Ovary (tissue), 9 donors: Measurements from ENCODE around the gene CACNA2D1. TPM values are rescaled to one million over a fixed set of nuclear protein-coding genes. Genes with fewer than 3 reads are reported as not detected.

Experiments
- DNase-seq, 5 donors: peaks; one replicate each; pipeline ENCODE4 v3.0.0-alpha.2; 2019 to 2020
- H3K27ac ChIP-seq, 2 donors: fragments of 200-600 bp; one replicate each; pipeline versions ENCODE4 v1.5.1 to v1.8.0; 2019 to 2022
- H3K27me3 ChIP-seq: fragments of 200-600 bp; one replicate; pipeline ENCODE4 v1.8.0; 2022
- H3K36me3 ChIP-seq: fragments of 200-600 bp; sonication (generic); one replicate; pipeline ENCODE4 v1.5.1; 2019
- H3K4me1 ChIP-seq: one replicate; pipeline ENCODE4 v1.8.1; 2013; ENCODE audit warnings: mild to moderate bottlenecking, moderate library complexity; ENCODE audit not compliant: insufficient read depth
- H3K4me3 ChIP-seq: fragments of 200-600 bp; sonication (generic); one replicate; pipeline ENCODE4 v1.5.1; 2017
- H3K9me3 ChIP-seq, 2 donors: fragments of 200-600 bp in 1 of 2; sonication (generic) in 1 of 2; one replicate each; pipeline versions ENCODE4 v1.5.1 to v1.8.1; 2013 to 2019; ENCODE audit warnings: mild to moderate bottlenecking in 1 of 2, moderate library complexity in 1 of 2
- CTCF ChIP-seq, 3 donors: fragments of 450-650 bp in 2 of 3; fragments of 200-600 bp in 1 of 3; IDR thresholded peaks; one replicate each; pipeline versions ENCODE4 v1.5.1 to v1.8.0; 2016 to 2022; ENCODE audit warnings: antibody characterized with exemption in 3 of 3, mild to moderate bottlenecking in 1 of 3
- EP300 ChIP-seq: sonication (generic); formaldehyde crosslinking; IDR thresholded peaks from one replicate; pipeline ENCODE4 v1.6.1; 2017; ENCODE audit warnings: antibody characterized with exemption
- POLR2A ChIP-seq: fragments of 450-650 bp; IDR thresholded peaks from one replicate; pipeline ENCODE4 v1.6.1; 2017; ENCODE audit warnings: antibody characterized with exemption, mild to moderate bottlenecking, moderate library complexity
- WGBS, 3 donors: extraction: QIAGEN DNeasy Blood & Tissue Kit in 1 of 3; methylation state at CpG; one replicate each; pipeline versions ENCODE4 v1.1.5 to v1.1.7; 2013 to 2017; 5-methylcytosine and 5-hydroxymethylcytosine counted together
- intact Hi-C, 4 donors: fragments of 100-400 bp; cut with DNase I; formaldehyde crosslinking; loops; one replicate each; pipeline versions ENCODE4 v1.11.0 to v1.15.1; 2022 to 2023
- polyA plus RNA-seq, 2 donors: library from polyadenylated mRNA; stranded (reverse); fragments of 200-250 nt in 1 of 2; fragments of 350-450 nt in 1 of 2; fragmentation: Illumina TruSeq in 1 of 2; extraction: RNeasy Lipid Tissue Mini Kit (QIAGEN cat#74804) in 1 of 2; gene quantifications; one replicate each; pipeline ENCODE4 v1.2.3, GENCODE V29; 2013 to 2014
- total RNA-seq, 7 donors: library from RNA; depleted of rRNA in 2 of 7; stranded (reverse); fragments of >200 nt in 2 of 7; fragmentation: NEBNext Ultra II Directional in 3 of 7; extraction: Animal tissue kit (Norgen Biotek cat#: 25700) in 3 of 7; gene quantifications; one replicate each; pipeline versions ENCODE4 v1.1.0 to v1.2.4, GENCODE V29; 2016 to 2023
- donor health status: DM: no; HTN: no; CAD: no; lungs with moderate emphysema.
- donor health status: DM: no; HTN: no; CAD: no.
- donor health status: Bipolar disorder and iron deficiency.
- donor health status: DM: yes; HTN: yes; CAD: no.
- donor health status: DM: no; HTN: no; CAD: no.
- donor health status: DM: yes; HTN: yes; CAD: no.

CACNA2D1 gene
- total and polyA plus RNA-seq, 9 donors: 6.6 to 34.2 (median 18.8) TPM

GRCh38 chr7:82051601-82052000 lies 392.0 kb downstream of the CACNA2D1 start:
- no peaks in the 10 kb centered on the region for H3K9me3 ChIP-seq
- no peaks in the 10 kb centered on the region for H3K4me1 ChIP-seq
- TF ChIP-seq CTCF (IDR thresholded peaks at IDR 0.05) (no peak), EP300 (no peak), POLR2A (no peak)
- H3K4me3 ChIP-seq: no peak overlapping the region
- H3K27ac ChIP-seq: no peak overlapping the region
- WGBS, 3 donors: 54 to 66% (median 54%) methylated on average over 2 of the region's 2 CpGs
- intact Hi-C loops: no loop called here
- H3K36me3 ChIP-seq: no peaks in the 10 kb centered on the region
- H3K27me3 ChIP-seq: no peaks in the 10 kb centered on the region
- no peak for DNase-seq

GRCh38 chr7:82050792-82051191 lies 392.8 kb downstream of the CACNA2D1 start:
- no peak overlapping the region for H3K4me3 ChIP-seq
- intact Hi-C loops: no loop called here
- H3K27ac ChIP-seq: no peak overlapping the region
- no peaks in the 10 kb centered on the region for H3K36me3 ChIP-seq
- DNase-seq: no peak
- no peaks in the 10 kb centered on the region for H3K4me1 ChIP-seq
- H3K27me3 ChIP-seq: no peaks in the 10 kb centered on the region
- WGBS, 3 donors: 51 to 66% (median 62%) methylated on average over 4 of the region's 4 CpGs
- no peak for TF ChIP-seq POLR2A
- TF ChIP-seq CTCF (IDR thresholded peaks at IDR 0.05): no peak
- TF ChIP-seq EP300: no peak
- no peaks in the 10 kb centered on the region for H3K9me3 ChIP-seq

GRCh38 chr7:82049891-82050533 lies 393.6 kb downstream of the CACNA2D1 start:
- peak in 1 of 5 donors; percentile 17 for DNase-seq
- TF ChIP-seq POLR2A (no peak), CTCF (IDR thresholded peaks at IDR 0.05) (no peak)
- H3K36me3 ChIP-seq: no peaks in the 10 kb centered on the region
- H3K27ac ChIP-seq: no peak overlapping the region
- H3K4me1 ChIP-seq: no peaks in the 10 kb centered on the region
- intact Hi-C loops: loop anchor here in 3 of 4 donors (10.0 kb wide), 3 partner anchors 435 to 685 kb away; no protein-coding TSS in a partner anchor
- H3K4me3 ChIP-seq: no peak overlapping the region
- H3K9me3 ChIP-seq: no peaks in the 10 kb centered on the region
- H3K27me3 ChIP-seq: no peaks in the 10 kb centered on the region
- WGBS, 3 donors: 33 to 57% (median 42%) methylated on average over 1 of the region's 1 CpG

- no peaks in the 10 kb centered on the region for H3K27me3 ChIP-seq
- H3K9me3 ChIP-seq: no peaks in the 10 kb centered on the region
- H3K27ac ChIP-seq: no peak overlapping the region
- TF ChIP-seq POLR2A: no peak
- no peak for TF ChIP-seq EP300
- no peak for TF ChIP-seq CTCF (IDR thresholded peaks at IDR 0.05)
- 72 to 79% (median 76%) methylated on average over 5 of the region's 5 CpGs for WGBS, 3 donors
- no peaks in the 10 kb centered on the region for H3K36me3 ChIP-seq
- DNase-seq: no peak
- no peak overlapping the region for H3K4me3 ChIP-seq
- H3K4me1 ChIP-seq: no peaks in the 10 kb centered on the region
- intact Hi-C loops: loop anchor here in 3 of 4 donors (10.0 kb wide), 3 partner anchors 435 to 685 kb away; no protein-coding TSS in a partner anchor
Observed at GRCh38 chr7:82049442-82049841, 394.1 kb downstream of the CACNA2D1 start.
